HUDEP-2 (cell line): ENCODE data around the gene CALML6.

Source experiments
- DNase-seq, 76 experiments: peaks; one replicate each; lab custom pipeline; 2025; ENCODE audit not compliant: unreplicated experiment in 76 of 76; lab: John Stamatoyannopoulos, UW

Gene CALML6

DNA sequence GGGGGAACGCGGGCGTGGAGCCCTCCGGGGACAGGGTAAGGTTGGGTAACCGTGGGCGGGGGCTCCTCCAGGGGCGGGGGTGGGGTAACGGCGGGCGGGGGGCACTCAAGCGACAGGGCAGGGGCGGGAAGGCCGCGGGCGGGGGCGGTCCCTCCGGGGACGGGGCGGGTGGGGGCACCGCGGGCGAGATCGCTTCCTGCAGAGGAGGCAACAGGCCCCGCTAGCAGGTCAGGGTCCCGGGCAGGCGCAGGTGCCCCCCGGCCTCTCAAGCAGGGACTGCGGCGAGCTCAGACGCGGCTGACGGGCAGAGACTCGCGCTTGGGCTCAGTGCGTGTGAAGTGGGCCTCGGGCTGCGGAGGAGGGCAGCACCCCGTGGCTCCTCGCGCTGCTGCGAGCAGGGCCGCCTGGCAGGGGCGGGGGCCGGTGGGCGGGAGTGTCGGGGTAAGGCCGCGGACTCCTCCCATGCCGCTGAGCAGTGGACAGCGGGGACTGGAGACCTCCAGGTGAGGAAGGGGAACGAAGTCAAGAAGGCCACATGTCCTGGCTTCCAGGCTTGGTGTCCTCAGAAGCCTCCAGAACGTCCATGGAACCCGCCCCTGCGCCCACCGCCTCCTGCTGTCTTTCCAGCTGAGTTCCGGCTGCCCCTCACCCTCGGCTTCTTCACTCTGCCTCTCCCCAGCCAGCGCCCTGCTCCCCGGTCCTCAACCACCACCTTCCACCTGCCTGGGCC, 23.5 kb upstream of the CALML6 start:
- peak in 67 of 76 experiments; percentile 18 to 91 (median 73) for DNase-seq

DNA sequence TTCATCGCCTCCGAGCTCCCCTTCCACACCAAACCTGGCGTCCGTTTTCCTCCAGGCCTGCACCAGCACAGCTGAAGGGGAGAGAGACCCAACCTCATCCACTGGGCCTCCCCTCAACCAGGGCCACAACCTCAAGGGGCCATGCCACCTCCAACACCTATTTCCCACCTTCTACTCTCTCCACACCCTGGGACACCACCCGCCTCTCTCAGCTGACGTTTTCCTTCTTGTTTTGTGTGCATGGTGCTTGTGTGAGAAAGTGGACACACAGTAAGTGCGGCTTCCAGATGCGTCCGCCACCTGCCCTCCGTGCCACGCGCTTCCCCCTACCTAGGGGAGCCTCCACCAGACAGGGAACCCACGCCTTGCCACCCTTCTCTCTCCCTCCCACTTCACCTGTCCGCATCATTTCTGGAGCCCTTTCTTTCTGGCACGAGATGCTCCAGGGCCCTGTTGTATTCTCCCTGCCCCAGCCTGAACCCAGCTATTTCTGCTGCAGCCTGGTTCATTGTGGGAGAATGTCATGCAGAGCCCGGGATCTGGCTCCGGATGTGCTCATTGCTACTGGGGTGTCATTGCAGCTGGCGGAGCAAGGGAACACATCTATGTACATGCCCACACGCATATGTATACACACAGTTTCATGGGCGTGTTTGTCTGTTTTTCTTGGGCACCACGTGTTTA, 22.8 kb upstream of the CALML6 start:
- DNase-seq = no peak

DNA sequence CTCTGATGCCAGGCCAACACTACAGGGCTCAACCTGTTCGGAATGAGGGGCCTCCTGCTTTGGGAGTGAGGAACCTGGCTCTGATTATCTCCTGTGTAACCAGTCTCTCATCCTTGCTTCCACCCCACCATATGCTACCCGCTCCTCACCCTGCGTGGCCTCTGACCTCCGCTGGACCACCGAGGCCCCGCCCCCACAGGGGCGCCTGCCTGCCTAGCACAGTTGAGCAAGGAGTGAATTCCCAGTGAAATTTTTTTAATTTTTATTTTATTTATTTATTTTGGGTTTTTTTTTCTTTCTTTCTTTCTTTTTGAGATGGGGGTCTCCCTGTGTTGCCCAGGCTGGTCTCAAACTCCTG, 22.3 kb upstream of the CALML6 start:
- no peak for DNase-seq

DNA sequence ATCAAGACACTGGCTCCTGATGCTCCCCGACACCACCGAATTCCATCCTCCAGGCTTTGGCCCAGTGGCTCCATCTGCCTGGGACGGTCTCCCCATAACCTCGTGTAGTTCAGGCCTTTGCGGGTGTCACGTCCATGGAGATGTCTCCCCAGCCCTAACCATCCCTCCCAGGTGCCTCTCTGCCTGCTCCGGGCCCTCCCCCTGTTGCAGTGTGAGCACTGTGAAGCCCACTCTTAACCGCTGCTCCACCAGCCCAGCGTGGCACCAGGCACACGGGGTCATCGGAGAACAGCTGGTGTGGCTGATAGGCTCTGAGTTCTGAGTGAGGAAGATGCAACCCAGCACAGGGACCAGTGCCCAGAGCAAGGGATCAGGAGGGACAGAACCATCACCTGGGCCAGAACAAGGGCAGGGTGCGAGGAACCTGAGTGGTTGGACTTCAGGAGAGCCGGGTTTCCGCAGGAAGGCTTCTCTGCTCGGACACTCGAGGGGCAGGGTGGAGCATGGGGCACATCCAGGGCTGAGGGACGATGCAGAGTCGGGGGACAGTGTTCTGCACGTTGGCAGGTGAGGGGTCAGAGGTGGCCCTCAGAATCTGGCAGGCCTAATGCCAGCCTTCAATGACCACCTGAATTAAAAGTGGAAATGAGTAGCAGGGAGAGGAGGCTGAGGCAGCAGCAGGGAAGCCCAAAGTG, 21.6 kb upstream of the CALML6 start:
- DNase-seq = no peak

DNA sequence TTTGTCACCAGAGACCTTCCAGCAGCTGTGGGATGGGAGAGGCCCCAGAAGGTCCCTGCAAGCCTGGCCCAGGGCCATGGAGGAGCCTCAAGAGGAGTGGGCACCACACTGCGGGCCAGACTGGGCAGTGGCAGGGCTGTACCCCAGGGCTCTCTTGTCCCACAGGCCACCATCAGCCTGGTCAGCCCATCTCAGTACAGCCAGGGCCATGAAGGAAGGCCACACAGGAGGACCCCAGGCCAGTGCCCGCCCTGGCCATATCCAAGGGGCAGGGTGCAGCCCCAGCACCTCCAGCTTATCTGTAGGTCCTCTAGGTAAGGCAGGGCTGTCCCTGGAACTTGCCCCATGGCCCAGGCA, 21.1 kb upstream of the CALML6 start:
- no peak for DNase-seq

DNA sequence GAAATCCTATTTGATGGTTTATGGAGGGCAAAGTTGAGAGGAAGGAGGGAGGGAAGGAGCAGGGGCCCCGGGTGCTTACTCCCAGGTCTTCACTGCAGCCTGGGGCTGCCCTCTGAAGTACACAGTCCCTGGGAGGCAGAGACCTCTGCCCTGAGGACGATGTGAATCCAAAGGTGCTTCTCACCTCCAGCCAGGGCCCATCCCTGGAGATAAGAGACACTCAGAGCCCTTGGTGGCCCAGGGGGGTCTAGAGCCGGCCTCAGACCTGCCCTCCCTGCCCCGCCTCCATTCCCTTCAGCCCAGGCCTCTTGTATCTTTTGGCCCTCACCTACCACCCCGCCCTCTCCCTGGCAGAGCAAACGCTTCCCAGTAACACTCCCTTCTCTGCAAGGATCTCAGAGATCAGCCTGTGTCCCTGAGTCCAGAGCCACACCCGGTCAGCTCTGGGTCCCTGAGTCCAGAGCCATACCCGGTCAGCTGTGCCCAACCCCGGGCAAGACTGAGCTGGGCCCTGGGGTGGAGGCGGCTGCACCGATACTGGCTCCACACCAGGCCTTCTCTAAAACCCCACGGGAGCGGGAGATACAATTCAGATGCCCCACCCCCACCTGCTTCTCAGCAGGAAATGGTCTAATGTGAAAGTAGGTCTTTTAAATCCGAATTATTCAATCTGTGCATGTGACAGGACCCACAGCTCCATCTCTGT, 20.6 kb upstream of the CALML6 start:
- peak in 4 of 76 experiments; percentile 9 to 34 (median 22) for DNase-seq

DNA sequence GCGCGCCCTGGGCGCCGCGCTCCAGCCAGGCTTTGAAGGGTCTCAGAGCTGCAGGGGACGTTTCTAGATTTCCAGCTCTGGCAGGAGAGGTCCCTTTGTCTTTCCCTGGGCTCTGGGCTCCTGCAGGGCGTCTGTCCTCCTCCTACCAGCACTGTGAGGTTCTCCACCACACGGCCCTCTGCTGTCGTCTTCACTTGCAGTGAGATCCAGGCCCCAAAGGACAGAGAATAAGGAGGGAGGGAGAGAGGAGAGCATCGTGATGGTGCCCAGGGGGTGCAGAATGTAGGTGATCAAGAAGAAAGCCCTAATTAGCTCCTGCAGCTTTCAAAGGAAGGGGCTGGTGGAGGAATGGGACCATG, 20.0 kb upstream of the CALML6 start:
- no peak for DNase-seq

DNA sequence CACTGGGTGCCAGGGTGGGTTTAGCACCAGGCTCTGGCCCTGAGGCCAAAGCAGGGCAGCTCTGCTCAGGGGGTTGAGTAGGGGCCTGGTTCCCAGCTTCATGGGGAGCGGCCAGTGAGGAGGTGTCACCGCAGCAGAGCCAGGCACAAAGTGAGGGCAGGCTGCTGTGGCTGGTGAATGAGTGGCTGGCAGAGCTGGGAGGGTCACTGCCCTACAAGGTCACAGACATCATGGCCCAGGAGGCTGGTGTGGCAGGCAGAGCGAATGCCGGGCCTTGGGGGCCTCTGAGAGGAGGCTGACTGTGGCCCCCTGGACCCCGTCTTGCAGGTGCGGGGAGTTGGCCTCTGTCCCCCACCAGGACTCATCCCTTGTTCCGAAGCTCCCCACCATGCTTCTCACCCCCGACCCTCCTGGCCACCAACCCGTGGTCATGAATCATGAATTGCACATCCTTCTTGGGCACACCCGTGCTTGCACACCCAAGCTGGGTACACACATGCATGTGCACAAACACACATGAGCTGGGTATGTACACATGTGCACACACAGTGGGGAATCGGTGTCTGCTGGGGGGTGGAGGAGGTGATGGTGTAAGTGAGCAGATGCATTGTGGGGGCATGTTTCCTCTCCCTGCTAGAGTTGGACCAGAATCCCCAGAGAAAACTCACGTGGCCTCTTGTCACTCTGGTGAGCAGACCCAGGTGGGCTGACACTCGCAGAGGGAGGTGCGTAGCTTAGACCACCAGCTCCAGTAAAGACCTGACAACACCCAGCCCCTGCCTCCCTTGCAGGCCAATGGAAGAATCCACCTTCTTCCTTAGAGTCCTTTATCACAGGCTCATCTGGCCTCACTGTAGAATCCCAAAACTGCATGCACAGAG, 19.4 kb upstream of the CALML6 start:
- DNase-seq = no peak

DNA sequence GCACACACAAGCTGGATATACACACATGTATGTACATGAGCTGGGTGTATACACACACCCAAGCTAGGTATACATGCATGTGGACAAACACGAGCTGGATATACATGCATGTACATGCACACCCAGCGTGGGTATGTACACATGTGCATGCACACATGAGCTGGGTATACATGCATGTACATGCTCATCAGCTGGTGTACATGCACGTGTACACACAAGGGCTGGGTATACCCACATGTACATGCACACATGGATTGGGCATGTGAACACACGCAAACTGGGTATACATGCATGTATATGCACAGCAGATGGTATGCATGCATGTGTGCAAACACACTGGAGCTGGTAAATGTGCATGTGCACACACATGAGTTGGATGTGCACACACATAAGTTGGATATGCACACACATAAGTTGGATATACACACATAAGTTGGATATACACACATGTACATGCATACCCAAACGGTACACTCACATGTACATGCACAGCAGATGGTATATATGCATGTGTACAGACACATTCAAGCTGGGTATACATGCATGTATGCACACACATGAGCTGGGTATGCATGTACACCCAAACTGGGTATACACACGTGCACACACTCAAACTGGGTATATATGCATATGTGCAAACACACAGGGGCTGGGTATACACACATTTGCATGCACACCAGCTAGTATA, 16.7 kb upstream of the CALML6 start:
- no peak for DNase-seq

DNA sequence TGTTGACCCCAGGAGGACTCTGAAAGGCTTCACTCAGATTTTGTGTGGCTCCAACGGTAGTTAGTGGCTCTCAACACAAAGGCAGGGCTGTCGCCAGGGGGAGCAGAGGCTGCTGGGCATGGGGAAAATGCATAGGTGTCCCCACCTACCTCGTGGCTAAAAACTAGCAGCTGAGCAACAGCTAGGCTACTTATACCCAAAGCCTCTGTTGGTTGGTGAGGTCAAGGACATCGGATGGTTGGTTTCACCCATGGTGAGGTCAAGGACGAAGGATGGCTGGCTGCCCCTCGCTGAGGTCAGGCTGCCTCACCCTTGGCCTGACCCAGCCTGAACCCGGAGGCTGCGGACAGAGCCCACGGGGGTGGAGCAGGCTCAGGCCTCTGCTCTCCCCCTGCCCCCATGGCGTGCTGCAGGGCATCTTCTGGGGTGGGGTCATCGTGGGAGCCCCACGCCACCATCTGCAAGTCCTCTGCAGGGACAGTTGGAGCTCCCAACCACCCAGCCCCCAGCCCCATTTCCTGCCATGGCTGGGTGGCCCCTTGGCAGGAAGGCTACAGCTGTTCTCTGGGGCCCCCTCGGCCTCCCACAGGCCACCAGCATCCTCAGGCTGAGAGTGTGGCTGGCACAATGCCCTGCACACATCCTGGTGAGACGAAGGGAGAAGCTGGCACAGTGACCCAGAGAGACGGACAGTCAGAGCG, 15.6 kb upstream of the CALML6 start:
- DNase-seq = peak in 16 of 76 experiments; percentile 8 to 43 (median 20)

DNA sequence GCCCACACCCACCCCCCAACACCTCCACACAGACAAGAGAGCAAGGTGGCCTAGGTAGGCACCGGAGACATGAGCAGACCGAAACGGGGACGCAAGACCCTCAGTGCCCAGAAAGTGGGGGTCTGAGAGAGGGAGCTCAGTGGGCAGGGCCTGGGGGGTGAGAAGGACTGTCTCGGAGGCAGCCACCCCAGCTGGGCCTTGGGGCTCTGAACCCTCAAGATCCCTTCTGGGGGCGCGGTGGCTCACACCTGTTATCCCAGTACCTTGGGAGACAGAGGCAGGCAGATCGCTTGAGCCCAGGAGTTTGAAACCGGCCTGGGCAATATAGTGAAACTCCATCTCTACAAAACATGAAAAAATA, 15.1 kb upstream of the CALML6 start:
- no peak for DNase-seq

DNA sequence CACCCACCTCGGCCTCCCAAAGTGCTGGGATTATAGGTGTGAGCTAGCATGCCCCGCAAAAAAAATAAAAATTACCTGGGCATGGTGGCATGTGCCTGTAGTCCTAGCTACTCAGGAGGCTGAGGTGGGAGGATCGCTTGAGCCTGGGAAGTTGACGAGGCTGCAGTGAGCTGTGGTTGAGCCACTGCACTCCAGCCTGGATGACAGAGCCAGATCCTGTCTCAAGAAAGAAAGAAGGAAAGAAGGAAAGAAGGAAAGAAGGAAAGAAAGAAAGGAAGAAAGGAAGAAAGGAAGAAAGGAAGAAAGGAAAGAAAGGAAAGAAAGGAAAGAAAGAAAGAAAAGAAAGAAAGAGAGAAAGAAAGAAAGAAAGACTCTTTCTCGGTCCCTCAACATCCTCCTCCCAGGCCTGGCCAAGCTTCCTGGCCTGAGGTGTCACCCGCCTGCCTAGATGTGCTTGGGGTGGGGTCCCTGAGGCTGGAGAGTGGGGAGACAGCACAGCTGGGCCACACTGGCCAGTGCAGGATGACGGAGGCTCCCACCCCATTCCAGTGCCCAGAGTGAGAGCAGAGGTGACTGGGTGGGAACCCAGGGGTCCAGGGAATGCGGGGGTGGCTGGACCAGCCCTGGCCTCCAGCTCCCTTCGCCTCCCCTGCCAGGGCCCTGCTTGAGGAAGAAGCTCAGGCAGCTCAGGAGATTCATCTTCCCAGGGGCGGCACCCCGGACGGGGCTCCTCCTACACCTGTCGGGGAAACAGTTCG, 14.0 kb upstream of the CALML6 start:
- no peak for DNase-seq

DNA sequence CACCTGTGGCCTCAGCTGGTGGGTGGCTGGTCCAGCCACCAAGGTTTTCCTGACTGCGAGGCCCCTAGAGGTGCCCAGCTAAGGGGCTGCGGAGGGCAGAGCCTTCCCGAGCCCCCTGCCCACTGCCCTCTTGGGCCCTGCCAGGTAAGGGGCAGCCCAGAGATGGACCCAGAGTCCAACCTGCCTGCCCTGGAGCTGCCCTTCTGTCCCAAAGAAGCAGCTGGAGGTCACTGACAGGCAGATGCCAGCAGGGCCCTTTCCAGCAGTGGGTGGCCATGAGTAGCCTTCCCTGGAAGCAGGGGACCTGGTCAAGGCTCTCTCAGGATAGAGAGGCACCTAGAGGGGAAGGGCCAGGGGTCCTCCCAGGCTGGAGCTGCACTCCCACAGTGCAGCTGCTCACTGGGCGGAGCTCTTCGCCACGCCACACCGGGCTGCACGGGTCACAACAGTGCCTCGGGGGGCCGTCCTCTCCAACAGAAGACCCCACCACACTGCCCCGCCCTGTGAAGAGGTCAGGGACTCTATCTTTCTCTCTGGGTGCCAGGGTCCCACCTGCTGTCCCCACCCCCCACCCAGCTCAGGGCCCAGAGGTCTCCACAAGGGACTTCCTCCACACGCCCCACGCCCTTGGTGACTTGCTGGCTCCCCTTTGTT, 13.3 kb upstream of the CALML6 start:
- no peak for DNase-seq

DNA sequence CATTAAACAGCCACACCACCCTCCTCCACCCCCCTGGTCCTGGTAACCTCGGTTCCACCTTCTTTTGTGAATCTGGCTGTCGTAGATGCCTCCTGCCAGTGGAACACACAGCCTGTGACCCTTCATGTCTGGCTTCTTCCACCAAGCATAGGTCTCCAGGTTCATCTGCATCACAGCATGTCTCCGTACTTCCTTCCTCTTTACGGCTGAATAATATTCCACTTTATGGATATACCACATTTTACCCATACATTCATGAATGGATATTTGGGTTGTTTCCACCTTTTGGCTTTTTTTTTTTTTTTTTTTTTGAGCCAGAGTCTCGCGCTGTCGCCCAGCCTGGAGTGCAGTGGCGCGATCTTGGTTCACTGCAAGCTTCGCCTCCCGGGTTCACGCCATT, 11.8 kb upstream of the CALML6 start:
- no peak for DNase-seq

DNA sequence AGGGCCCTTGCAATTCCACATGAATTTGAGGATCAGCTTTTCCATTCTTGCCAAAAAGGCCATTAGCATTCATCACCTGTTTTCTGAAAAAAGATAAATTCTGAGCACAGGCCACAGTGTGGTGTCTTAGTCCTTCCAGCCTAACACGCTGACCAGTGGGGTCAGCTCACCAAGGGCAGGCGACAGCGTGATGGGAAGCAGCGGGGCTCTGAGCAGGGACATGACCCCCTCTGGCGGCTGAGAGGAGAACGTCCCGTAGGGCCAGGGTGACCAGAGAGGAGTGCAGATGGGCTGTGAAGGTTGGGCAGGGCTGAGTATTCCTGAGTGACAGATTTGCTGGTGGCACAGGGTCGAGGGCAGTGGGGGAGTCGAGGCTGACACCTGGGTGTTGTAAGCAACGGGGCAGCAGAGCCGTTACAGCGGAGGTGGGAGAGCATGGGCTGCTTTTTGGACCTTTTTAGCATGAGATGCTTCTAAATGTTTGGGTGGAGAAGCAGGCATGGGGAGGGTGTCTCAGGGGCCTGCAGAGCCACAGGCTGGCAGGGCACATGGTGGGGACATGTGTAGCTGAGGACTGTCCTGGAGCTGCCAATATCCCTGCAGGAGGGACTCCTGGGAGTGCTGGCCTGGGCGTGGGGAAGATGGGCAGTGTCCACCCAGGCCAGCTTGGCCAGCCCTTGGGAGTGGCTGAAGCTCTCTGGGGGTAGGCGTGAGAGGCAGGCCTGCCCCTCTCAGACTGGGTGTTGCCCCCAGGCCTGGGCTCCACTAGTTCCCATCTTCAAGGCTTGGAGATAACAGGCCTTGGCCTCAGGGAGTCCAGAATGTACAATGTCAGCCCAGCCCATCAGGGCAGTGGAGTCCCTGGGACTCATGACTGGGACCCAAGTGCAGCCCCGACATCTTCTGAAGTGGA, 8.6 kb upstream of the CALML6 start:
- peak in 65 of 76 experiments; percentile 23 to 84 (median 61) for DNase-seq

DNA sequence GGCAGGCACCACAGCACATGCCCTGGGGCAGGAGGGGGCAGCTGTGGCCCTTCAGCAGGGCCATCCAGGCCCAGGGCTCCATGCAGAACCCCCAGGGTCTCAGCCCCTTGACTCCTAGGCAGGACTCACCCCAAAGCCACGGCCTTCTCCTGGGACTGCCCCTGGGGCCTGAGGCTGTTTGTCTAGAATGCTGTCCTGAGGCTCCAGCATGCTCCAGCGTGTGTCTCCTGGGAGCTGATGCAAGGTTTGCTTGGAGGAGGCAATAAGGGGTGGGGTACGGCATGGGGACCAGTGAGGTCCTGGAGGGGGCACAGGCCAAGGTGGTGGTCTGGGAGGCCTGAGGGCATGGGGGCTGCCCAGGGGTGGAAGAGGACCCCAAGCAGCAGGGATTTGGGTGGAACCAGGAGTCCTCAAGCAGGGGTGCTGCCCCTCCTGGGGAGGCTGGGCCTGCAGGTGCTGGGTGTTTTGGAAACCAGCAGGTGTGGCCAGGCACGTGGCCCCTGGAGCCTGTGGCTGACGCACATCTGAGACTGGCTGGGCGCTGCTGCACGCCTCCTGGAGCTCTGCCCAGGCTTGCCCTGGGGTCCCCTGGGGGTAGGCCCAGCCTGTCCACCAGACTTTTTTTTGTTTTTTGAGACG, 7.8 kb upstream of the CALML6 start:
- DNase-seq = peak in 2 of 76 experiments; percentile 28 to 32

DNA sequence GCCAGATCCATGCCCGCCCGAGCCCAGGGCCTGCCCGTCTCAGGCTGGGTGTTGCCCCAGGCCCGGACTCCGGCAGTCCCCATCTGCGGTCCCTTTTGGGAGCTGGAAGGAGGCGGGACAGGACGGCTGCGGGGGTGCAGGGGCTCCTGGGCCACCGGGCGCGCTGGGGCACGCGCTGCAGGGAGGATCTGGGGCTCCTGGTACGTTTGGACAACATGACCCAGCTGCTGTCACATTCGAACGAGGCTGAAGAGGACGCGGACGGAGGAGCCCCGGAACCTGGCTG, 6.6 kb upstream of the CALML6 start:
- DNase-seq = peak in 4 of 76 experiments; percentile 17 to 67 (median 36)
